GM19372 (cell line): ENCODE data around the gene INSR.
"Not testable (repeated sequence)": the region's sequence is repeated elsewhere in the genome, so short reads cannot be mapped to it uniquely, and the experiment has no call there.

ENCODE experiments used
- ATAC-seq: cut with Tn5 transposase; IDR thresholded peaks from one replicate; pipeline ENCODE4 v1.9.1; 2021; ENCODE audit warnings: mild to moderate bottlenecking, low read depth, moderate library complexity; ENCODE audit not compliant: unreplicated experiment

INSR gene

DNA sequence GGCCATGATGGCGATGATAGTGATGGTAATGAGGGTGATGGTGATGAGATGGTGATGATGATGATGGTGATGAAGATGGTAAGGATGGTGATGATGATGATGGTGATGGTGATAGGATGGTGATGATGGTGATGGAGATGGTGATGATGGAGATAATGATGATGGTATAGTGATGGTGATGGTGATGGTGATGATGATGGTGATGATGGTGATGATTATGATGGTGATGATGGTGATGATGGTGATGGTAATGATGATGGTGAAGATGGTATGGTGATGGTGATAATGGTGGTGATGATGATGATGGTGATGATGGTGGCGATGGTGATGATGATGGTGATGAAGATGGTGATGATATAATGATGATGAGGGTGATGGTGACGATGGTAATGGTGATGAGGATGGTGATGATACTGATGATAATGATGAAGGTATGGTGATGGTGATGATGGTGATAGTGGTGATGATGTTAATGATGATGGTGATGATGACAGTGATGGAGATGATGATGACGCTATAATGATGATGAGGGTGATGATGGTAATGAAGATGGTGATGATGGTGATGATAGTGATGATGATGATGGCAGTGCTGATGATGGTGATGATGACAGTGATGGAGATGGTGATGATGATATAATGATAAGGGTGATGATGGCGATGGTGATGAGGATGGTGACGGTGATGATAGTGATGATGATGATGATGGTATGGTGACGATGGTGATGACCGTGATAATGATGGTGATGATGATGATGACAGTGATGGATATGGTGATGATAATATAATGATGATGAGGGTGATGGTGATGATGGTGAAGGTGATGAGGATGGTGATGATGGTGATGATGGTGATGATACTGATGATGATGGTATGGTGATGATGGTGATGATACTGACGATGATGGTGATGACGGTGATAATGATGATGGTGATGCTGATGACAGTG is 187.2 kb downstream of the INSR start:
- ATAC-seq: no peak

DNA sequence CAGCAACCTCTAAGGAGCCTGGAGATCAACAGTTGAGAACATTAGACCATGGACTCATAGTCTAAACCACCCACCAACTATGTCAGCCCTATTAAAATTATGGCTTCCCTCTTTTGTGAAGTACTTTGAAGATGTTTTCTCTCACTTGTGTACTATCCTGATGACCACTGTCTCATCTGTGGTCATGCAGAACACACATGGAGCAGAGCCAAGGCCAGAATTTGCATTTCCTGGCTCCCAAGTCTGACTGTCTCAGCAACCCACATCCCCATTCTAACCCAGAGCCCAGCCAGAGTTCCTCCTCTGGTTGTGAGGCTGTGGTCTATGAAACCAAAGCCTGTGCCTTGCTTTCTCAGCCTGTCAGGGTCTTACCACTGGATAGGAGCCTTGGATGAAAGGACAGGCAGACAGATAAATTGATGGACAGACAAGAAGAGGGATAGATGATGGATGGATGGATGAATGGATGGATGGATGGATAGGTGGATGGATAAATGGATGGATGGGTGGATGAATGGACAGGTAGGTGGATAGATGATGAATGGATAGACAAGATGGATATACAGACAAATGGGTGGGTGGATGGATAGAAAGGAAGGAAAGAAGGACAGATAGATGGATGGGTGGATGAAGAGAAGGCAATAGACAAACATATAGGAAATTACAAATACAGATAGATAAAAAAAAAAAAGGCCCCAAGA is 189.3 kb downstream of the INSR start:
- no peak for ATAC-seq

DNA sequence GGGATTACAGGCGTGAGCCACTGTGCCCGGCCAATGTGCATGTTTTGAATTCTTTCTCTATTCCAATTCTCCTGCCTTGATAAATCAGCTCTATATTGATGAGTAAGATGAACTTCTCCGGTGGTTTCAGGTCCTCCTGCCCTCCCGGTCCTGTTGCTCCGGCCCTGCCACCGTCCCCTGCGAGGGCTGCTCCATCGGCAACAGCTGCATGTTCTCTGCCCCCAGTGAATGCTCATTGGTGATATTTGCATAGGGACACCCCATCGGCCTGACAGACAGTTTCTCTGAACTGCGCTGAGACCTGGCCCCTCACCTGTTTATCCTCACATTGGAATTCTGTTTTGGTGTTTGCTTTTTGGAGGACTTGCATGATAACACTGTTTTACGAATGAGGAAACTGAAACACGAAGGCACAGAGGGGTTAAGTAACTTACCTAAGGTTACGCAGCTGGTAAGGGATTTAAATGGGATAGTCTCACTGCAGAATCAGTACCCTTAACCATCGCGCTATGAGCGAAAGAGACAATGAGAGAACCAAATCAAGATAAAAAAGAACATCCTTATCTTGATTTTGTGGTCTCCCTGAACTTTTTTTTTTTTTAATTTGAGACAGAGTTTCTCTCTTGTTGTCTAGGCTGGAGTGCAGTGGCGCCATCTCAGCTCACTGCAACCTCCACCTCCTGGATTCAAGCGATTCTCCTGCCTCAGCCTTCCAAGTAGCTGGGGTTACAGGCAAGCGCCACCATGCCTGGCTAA is 192.5 kb downstream of the INSR start:
- ATAC-seq: no peak

DNA sequence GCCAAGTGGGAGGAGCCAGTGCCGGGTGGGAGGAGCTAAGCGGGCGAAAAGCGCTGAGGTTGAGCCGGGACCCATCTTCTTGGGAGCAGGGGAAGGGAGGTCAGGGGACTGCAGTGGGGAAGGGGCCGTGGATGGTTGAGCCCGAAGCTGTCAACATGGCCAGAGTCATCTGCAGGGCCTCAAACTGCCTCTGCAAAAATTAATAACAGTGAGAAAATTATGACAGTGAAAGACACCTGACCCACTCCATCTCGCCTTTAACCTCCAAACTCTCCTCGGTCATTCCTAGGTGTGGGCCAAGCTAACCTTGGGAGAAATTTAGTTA is 194.7 kb downstream of the INSR start:
- ATAC-seq: no peak

DNA sequence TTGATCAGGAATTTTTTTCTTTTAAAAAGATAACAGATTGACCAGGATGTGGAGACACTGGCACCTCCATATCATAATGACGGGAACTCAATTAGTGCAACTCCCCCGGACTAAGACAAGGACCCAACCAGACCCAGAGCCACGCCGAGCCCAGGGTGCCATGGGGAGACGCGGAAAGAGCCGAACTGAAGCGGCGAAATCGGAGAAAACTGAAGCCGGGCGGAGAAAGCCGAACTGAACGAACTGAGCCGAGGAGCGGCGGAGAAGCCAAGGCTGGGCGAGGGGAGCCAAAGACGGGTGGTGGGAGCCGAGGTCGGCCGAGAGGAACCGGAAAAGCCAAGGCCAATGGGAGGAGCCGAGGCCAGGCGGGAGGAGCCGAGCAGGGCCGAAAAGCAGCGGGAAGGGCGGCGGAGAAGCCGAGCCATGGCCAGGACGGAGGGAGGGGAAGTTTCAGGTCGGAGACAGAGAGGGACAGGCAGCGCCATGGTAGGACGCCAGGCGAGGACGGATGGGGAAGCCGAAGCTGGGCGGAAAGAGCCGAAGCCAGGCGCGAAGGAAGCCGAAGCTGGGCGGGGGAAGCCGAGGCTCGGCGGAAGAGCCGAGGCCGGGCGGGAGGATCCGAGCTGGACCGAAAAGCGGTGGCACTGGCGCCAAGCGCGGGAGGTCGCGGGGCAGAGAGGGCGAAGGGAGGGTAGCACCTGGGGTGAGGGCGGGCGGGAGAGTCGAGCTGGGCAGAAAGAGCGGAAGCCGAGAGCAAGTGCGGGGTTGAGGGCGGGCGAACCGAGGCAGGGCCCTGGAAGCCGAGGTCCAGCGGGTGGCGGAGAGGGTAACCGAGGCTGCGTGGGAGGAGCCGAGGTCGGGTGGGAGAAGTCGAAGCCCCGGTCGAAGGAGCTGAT is 195.3 kb downstream of the INSR start:
- peak; percentile 79 for ATAC-seq

DNA sequence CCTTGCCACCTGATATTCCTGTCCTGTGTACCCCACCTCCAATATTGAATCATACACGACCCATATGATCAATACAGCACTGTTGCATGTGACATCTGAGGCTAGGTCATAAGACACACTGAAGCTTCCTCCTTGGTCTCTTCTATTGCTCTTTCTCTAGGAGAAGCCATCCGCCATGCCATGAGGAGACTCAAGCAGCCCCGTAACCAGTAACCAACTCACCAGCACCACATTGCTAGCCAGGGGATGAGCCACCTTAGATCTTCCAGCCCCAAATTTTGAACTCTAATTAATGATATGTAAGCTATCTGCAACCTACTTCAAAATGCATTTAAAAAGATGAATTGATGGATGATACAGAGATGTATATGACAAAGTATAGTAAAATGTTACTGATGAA is 196.1 kb downstream of the INSR start:
- ATAC-seq: no peak

DNA sequence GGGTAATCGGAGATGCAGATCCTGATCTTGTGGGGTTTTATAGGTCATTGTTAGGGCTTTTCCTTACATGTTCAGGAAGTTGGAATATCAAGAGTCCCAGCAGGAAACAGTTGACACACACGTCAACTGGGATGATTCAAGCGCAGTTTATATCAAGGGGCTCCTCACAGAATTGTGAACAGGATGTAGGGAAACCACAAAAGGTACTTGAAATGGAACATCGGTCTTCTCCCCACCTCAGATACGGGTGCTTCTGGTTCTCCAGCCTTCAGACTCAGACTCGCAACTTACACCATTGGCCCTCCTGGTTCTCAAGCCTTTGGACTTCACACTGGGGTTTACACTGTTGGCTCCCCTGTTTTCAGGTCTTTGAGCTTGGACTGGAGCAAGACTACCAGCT is 205.2 kb downstream of the INSR start:
- ATAC-seq: no peak

DNA sequence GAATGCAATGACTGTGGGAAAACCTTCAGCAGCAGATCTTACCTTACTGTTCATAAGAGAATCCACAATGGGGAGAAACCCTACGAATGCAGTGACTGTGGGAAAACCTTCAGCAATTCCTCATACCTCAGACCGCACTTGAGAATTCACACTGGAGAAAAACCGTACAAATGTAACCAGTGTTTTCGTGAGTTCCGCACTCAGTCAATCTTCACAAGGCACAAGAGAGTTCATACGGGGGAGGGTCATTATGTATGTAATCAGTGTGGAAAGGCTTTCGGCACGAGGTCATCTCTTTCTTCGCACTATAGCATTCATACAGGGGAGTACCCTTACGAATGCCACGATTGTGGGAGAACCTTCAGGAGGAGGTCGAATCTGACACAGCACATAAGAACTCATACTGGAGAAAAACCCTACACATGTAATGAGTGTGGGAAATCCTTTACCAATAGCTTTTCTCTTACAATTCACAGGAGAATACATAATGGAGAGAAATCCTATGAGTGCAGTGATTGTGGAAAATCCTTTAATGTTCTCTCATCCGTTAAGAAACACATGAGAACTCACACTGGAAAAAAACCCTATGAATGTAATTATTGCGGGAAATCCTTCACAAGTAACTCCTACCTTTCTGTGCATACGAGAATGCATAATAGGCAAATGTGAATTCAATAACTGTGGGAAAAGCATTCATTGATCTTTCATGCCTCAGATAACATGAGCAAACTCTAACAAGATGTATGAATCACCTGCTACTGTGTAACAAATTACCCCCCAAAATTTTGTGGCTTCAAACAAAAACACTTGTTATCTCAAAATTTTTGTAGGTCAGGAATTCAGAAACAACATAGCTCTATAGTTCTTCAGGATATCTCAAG is 210.9 kb downstream of the INSR start:
- no peak for ATAC-seq

DNA sequence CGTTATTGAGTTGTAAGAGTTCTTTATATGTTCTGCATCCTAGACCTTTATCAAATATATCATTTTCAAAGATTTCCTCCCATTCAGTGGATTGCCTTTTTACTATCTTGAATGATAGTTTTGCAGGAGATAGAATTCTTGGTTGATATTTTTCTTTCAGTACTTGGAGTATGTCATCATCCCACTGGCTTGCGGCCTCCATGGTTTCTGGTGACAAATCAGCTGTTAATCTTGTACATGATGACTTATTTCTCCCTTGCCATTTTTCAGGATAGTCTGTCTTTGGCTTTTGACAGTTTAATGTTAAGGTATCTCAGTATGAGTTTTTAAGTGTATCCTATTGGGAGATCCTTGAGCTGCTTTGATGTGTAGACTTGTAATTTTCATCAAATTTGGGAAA is 216.2 kb downstream of the INSR start:
- ATAC-seq: no peak

DNA sequence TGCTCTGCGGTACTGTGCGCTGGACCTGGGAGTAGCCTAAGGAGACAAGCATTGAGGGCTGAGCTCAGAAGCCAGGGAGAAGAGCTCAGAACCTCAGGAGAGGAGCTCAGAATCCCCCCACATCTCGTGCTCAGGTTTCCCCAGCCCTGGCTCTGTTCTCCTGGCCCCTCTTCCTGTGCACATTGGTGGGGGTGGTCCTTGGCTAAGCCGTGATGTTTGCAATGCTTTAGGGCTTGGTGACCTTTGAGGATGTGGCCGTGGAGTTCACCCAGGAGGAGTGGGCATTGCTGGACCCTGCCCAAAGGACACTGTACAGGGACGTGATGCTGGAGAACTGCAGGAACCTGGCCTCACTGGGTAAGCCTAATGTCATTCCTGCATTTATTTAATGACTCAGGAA is 218.1 kb downstream of the INSR start:
- ATAC-seq: no peak

DNA sequence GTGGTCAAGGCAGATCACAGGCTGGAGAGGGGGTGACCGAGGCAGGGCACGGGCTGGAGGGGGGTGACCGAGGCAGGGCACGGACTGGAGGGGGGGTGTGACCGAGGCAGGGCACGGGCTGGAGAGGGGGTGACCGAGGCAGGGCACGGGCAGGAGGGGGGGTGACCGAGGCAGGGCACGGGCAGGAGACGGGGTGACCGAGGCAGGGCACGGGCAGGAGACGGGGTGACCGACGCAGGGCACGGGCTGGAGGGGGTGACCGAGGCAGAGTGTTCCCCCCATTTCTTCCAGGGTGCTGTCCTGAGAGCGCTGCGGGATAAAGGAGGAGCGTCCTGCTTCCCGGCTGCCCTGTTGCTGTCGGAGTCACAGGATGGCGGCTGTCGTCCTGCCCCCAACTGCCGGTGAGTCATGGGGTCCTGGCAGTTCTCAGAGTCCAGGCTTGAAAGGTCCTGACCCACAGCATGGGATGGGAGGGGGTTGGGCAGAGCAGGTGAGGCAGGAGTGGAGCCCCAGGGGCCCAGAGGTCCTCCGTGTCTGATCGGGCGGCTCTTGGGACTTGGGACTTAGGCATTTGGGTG is 219.4 kb downstream of the INSR start:
- no peak for ATAC-seq

DNA sequence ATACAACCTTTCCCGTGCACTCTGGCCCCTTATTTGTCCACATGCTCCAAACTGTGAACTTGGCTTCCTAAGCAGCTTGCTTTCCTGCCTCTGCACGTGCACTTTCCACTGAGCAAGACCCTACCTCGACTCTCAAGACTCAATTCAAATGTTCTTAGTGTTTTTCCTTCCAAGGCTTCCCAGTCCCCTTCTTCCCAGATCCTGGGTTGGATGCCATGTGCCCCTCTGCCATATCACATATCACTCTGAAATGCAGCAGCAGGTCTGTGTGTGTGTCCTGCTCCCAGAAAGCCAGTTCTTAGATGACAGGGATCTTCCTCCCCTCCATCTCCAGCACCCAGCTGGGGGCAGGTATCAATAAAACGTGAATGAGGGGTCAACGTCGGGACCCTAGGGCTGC is 221.7 kb downstream of the INSR start:
- ATAC-seq: no peak

DNA sequence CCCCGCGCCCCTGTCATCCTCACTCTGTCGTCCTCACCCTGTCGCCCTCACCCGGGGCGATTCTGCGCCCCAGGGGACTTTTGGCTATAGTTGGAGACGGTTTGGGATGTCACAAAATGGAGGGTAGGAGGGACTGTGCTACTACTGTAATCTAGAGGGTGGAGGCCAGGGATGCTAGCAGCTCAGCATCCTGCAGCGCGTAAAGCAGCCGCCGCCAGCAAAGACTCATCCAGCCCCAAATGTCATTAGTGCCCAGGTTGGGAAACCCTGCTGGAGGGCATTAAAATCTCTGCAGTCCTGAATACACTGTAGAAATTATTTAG is 224.3 kb downstream of the INSR start:
- no peak for ATAC-seq

DNA sequence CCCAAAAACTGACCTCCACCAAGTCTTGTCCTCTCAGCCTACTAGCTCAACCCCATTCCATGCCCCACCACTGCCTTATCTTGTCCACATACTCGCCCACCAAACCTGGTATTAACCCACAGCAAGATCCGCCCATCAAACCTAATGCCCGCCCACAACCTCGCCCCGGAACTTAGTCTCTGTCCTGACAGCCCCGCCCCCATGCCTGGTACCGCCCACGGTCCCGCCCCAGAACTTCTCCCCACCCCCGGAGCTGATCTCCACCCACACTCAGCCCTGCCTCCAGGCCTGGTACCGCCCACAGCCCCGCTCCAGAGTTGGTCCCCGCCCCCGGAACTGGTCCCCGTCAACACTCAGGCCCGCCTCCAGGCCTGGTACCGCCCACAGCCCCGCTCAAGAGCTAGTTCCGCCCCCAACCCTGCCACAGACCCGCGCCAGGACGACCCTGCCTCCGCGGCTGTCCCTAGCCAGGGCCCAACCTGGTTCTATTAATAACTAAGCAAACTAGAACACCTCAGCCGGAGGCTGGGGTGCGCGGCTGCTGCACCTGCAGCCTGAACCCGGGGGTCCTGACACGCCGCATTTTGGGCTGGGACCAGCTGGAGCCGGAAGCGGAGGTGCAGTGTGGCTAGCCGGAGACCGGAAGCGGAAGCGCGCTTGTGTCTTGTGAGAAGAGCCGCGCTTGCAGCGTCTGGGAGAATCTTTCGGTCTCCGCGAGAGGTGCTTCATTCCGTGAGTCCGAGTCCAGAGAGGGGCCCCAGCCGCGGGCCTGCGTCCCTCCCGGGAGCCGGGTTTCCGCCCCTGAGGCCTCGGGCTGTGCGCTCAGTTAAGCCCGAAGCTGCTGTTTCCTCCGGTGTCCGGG is 224.9 kb downstream of the INSR start, which contains the start of gene ZNF557:
Gene ZNF557 (plus strand): TSS at position 662 of the 862 bp plus-strand sequence. CDS start 5,372 bp downstream, outside the sequence.
- ATAC-seq: peak; percentile 91

DNA sequence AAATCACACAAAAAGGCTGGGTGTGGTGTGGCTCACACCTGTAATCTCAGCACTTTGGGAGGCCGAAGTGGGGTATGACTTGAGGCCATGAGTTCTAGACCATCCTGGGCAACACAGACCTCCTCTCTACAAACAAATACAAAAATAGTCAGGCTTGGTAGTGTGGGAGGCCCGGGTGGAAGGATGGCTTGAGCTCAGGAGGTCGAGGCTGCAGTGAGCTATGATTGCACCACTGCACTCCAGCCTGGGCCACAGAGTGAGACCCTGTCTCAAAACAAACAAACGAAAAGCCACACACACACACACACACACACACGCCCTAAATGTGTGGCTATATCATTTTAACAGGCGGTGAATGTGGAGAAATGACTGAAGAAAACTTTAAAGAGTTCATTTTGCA is 225.6 kb downstream of the INSR start:
- ATAC-seq: no peak

DNA sequence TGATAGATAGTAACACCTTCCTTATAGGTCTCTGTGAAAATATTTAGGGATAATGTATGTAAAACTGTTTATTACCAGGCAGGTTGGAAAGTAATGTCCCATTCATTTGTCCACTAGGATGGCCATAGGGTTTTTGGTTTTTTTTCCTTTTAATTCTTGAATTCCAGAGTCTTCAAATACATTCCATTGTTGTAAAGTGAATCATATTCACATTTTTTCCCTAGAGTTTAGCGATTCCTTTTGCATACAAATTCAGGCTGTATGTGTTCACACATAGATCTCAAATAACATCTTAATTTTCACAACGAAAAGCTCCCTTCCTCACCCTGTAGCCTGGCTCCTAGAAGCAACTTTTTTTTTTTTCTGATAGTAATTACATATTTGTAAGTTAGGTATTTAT is 226.5 kb downstream of the INSR start:
- ATAC-seq: no peak

DNA sequence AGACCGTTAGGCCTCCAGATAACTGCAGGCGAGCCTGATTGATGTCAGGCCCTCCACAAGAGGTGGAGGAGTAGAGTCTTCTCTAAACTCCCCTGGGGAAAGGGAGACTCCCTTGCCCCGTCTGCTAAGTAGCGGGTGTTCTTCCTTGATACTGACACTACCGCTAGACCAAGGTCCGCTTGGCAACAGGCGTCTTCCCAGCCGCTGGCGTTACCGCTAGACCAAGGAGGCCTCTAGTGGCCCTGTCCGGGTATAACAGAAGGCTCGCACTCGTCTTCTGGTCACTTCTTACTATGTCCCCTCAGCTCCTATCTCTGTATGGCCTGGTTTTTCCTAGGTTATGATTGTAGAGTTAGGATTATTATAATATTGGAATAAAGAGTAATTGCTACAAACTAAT is 227.1 kb downstream of the INSR start:
- ATAC-seq: not testable (repeated sequence)

DNA sequence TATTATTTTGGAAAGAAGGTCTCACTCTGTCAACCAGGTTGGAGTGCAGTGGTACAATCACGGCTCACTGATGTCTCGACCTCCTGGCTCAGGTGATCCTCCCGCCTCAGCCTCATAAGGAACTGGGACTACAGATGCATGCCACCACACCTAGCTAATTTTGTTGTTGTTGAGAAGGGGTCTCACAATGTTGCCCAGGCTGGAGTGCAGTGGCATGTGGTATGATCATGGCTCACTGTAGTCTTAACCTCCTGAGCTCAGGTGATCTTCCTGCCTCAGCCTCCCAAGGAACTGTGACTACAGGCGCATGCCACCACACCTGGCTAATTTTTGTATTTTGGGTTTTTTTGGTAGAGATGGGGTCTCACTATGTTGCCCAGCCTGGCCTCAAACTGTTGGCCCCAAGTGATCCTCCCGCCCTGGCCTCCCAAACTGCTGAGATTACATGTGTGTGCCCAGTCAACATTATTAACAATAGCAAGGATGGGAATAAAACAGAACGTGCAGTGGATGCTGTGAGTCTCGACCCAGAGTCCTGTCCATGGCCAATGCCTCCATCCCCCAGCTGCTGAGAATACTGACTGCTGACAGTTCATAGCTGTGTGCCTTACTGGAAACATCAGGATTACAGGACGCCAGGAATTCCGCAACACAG is 230.3 kb downstream of the INSR start:
- ATAC-seq: no peak
